Hepatic stellate cell (primary cell): ENCODE measurements around the gene HOXC9.
A peak's percentile ranks its signal among the peaks of the same experiment; 100 is the strongest.

Experiments
- DNase-seq: peaks from one replicate; pipeline ENCODE4 v3.0.0; 2011; ENCODE audit warnings: low spot score

Gene HOXC9

GRCh38 chr12:54028314-54029201 is 28.6 kb downstream of the HOXC9 start, which contains the start of gene HOXC6:
TSS of gene HOXC6 (plus strand) at chr12:54028440. CDS start at chr12:54028522, 82 bp downstream.
- no peak for DNase-seq

- no peak for DNase-seq
Observed at GRCh38 chr12:54029529-54030441, 29.8 kb downstream of the HOXC9 start.

- DNase-seq, result no peak
Observed at GRCh38 chr12:54030442-54030801, 30.5 kb downstream of the HOXC9 start.

GRCh38 chr12:54030889-54031471 is 31.0 kb downstream of the HOXC9 start:
- DNase-seq, result peak; percentile 57

- DNase-seq, result no peak
Observed at GRCh38 chr12:54031480-54031879, 31.5 kb downstream of the HOXC9 start.

GRCh38 chr12:54032086-54032619 is 32.2 kb downstream of the HOXC9 start:
- no peak for DNase-seq

GRCh38 chr12:54032627-54033100 is 32.7 kb downstream of the HOXC9 start, which contains the start of gene HOXC5:
TSS of gene HOXC5 (plus strand) at chr12:54033050. CDS start at chr12:54033123, 73 bp downstream.
- DNase-seq, result peak; percentile 77

GRCh38 chr12:54033106-54033979 is 33.4 kb downstream of the HOXC9 start:
- no peak for DNase-seq

GRCh38 chr12:54033980-54034784 is 34.2 kb downstream of the HOXC9 start:
- no peak for DNase-seq

- DNase-seq, result no peak
Observed at GRCh38 chr12:54034785-54035310, 34.9 kb downstream of the HOXC9 start.

GRCh38 chr12:54035568-54036264 is 35.8 kb downstream of the HOXC9 start:
- no peak for DNase-seq

GRCh38 chr12:54036620-54037359 is 36.8 kb downstream of the HOXC9 start:
- DNase-seq, result no peak

- DNase-seq, result no peak
Observed at GRCh38 chr12:54037360-54038283, 37.7 kb downstream of the HOXC9 start.

GRCh38 chr12:54038284-54038870 is 38.4 kb downstream of the HOXC9 start:
- no peak for DNase-seq

GRCh38 chr12:54038871-54039414 is 39.0 kb downstream of the HOXC9 start:
- no peak for DNase-seq

GRCh38 chr12:54039417-54040147 is 39.6 kb downstream of the HOXC9 start:
- no peak for DNase-seq
